ENCODE measurements around the gene ZG16. TPM values are rescaled to one million over a fixed set of nuclear protein-coding genes. Genes with fewer than 3 reads are reported as not detected.
"Not testable (repeated sequence)": the region's sequence is repeated elsewhere in the genome, so short reads cannot be mapped to it uniquely, and the experiment has no call there.

The ZG16 gene
- total RNA-seq, 2 experiments from 2014 or later, result not detected

DNA sequence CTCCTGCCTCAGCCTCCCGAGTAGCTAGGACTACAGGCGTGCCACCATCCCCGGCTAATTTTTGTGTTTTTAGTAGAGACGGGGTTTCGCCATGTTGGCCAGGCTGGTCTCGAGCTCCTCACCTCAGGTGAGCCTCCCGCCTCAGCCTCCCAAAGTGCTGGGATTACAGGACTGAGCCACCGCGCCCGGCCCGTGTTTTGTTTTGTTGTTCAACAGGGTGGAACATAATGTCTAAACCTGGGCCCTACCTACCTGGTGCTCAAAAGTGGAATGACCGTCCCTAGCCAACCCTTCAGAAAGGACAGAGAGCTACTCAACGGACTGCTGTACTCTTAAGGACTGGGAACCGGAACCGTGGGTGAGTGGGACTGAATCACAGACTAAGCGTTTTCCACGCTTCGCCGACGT lies 11.7 kb downstream of the ZG16 start:
- ChIA-PET POLR2A (interaction anchor here (0.8 to 2.7 kb wide), 19 partner anchors 10 to 567 kb away, joined by 3 to 29 read pairs (median 4); partner anchors contain the start of genes C16orf54, HIRIP3, KCTD13 and MAZ), CTCF (interaction anchor here (0.7 to 3.1 kb wide), 22 partner anchors 9 to 242 kb away, joined by 3 to 42 read pairs (median 6); partner anchors contain the start of genes C16orf54, MAZ, PAGR1 and TAOK2)
- peak overlapping the region; percentile 97 for H3K27ac Mint-ChIP-seq
- H3K27me3 Mint-ChIP-seq, result no peaks in the 10 kb centered on the region
- H3K4me1 Mint-ChIP-seq (ENCODE audit: low read depth), result peaks cover 44% of the 10 kb centered on the region
- no peak for DNase-seq
- no peaks in the 10 kb centered on the region for H3K9me3 Mint-ChIP-seq
- peak overlapping the region; percentile 100 for H3K4me3 Mint-ChIP-seq
- intact Hi-C loops (cut with micrococcal nuclease), result loop anchor here (2.0 kb wide), 3 partner anchors 45 to 89 kb away; partner anchors contain the start of gene C16orf54
- peaks cover 31% of the 10 kb centered on the region for H3K36me3 Mint-ChIP-seq

DNA sequence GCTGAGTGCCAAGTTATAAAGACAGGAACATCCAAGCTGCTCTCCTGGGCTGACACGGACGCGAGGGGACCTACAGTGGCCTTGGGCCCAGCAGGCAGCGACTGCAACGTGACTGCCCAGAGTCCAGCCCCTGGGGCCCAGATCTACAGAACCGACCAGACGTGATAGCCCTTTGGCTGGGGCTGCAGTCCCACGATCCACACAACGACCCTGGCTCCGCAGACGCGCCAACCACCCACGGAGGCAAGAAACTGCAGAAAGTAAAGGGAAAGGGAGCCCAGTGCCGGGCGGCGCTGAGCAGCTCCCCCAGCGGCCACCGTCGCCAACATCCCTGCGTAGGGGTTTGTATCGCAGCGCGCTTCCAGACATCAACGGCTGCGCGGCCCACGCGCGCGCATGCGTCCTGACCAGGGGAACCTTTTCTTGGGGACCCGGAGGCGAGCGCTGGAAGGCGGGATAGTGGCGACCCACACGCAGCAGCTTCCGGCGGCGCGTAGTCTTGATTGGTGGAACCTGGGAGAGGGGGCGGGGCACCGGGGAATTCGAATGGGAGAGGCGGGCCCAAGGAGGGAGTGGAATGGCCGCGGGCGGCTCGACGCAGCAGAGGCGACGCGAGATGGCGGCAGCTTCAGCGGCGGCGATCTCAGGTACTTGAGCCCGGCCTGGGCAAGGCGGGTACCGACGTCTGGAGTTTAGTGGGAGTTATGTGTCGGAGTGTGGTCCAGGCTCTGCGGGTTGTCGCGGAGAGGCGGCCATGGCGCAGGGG lies 12.3 kb downstream of the ZG16 start, which contains the start of gene KIF22:
Gene KIF22, plus strand, starts transcription at position 569 of the 766 bp plus-strand sequence. Its CDS starts 9 bp downstream, at position 578.
- intact Hi-C loops (cut with micrococcal nuclease), result loop anchor here (2.0 kb wide), 3 partner anchors 46 to 90 kb away; partner anchors contain the start of gene C16orf54
- POLR2A ChIA-PET, result interaction anchor here (0.6 to 2.7 kb wide), 22 partner anchors 10 to 567 kb away, joined by 3 to 29 read pairs (median 4); partner anchors contain the start of genes C16orf54, HIRIP3, KCTD13 and MAZ
- Mint-ChIP-seq H3K27ac (peak within 1 kb of the TSS; percentile 97), H3K27me3 (no peaks in the 10 kb centered on the region), H3K9me3 (no peaks in the 10 kb centered on the region), H3K4me1 (ENCODE audit: low read depth) (peaks cover 38% of the 10 kb centered on the region), H3K36me3 (peaks cover 34% of the 10 kb centered on the region), H3K4me3 (peak within 1 kb of the TSS; percentile 100)
- CTCF ChIA-PET, result interaction anchor here (0.7 to 3.1 kb wide), 24 partner anchors 8 to 242 kb away, joined by 3 to 42 read pairs (median 4); partner anchors contain the start of genes C16orf54, MAZ, PAGR1 and TAOK2
- DNase-seq, result peak; percentile 100

DNA sequence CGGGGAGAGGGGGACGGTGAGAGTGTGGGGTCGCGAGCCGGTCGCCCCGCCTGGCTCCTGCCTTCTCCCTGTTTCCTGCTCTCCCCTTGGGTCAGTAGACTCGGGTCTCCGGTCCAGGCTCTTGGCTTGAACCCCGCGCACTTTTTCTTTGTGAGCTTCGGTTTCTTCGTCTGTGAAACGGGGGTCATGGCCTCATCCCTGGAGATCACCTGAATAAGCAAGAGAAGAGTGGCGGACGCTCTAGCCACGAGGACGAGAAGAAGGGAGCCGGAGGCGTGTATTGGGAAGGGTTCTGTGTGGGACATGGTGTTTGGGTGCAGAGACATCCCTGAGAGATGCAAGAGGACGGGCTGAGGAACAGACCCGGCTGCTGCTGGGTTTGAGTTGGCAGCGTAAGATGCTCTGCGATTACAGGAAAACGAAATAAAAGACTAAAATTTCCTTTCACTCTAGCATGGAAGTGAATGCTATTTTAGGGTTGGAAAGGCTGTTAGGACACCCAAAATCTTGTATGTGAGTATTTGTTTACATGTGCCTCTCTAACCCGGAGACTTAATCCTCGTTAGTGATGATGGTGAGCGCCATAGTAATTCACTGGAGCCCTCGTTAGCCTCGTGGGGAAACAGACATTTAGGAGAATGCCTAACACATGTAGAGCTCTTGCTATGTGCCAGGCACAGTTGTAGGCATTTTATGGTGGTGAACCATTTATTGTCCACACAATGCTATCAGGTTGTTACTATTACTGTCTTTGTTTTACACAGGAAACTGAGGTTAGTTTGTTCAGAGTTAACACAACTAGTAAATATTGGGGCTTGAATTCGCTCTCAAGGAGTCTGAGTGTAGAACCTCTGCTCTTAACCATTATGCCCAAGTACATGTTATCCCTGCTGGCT lies 13.1 kb downstream of the ZG16 start:
- Mint-ChIP-seq H3K4me3 (peak overlapping the region; percentile 100), H3K9me3 (no peaks in the 10 kb centered on the region), H3K27ac (peak overlapping the region; percentile 97), H3K27me3 (no peaks in the 10 kb centered on the region), H3K4me1 (ENCODE audit: low read depth) (peaks cover 35% of the 10 kb centered on the region), H3K36me3 (peaks cover 37% of the 10 kb centered on the region)
- intact Hi-C loops (cut with micrococcal nuclease), result loop anchor here (1.0 to 2.0 kb wide), 4 partner anchors 14 to 90 kb away; partner anchors contain the start of gene C16orf54
- POLR2A ChIA-PET, result interaction anchor here (0.6 to 2.7 kb wide), 18 partner anchors 11 to 204 kb away, joined by 3 to 29 read pairs (median 4); partner anchors contain the start of genes C16orf54, HIRIP3, KCTD13 and MAZ
- no peak for DNase-seq
- CTCF ChIA-PET, result interaction anchor here (1.0 to 3.1 kb wide), 22 partner anchors 7 to 241 kb away, joined by 3 to 42 read pairs (median 6); partner anchors contain the start of genes C16orf54 and PAGR1

DNA sequence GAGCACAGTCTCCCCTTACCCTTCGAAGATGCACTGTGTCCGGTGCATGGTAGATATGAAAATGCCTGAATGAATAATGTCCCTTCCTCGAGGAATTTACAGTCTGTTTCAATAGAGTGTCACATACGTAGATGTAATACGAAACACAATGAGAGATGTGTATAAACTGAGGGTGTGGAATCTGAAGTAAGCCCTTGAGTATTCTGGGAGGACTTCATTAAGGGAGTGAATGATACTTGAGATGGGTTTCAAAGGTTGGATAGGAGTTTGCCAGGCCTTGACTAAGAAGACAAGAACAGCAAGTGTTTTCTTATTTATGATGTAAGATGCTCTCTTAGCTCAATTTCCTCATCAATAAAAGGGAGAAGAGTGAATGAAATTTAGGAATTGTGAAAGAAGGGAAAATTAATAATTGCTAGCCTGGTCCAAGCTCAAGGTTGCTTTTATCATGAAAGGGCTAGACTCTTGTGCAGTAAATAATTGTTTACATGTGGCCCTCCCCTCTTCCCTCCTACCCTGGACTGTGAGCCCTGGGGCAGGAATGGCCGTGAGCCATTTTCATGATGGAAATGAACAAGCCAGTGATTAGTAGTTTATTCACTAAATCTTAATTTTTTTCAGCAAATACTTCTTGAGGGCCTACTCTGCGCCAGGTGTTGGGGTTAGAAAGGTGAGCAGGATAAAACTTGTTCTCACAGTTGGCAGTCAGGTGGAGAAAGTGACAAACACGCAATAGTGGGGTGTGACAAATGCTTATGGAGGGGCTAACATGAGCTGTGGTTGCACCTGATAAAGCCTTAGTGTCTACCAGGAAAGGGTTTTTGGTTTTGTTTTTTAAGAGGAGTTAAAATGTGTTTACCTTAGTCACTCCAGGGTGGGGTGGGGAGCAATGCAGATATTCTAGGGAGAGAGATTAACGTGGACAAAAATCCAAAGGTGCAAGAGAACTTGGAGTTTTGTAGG lies 14.1 kb downstream of the ZG16 start:
- ChIA-PET CTCF (interaction anchor here (1.1 to 2.7 kb wide), 5 partner anchors 24 to 240 kb away, joined by 3 to 16 read pairs (median 7); partner anchors contain the start of gene PAGR1), POLR2A (interaction anchor here (1.5 to 2.7 kb wide), 2 partner anchors 11 to 24 kb away, joined by 6 to 11 read pairs; partner anchors contain the start of gene PAGR1)
- Mint-ChIP-seq H3K36me3 (peaks cover 42% of the 10 kb centered on the region), H3K4me3 (peak overlapping the region; percentile 100), H3K9me3 (no peaks in the 10 kb centered on the region), H3K27me3 (no peaks in the 10 kb centered on the region), H3K4me1 (ENCODE audit: low read depth) (peaks cover 35% of the 10 kb centered on the region), H3K27ac (peak overlapping the region; percentile 97)
- intact Hi-C loops (cut with micrococcal nuclease), result loop anchor here (1.0 to 2.0 kb wide), 4 partner anchors 13 to 91 kb away; partner anchors contain the start of gene C16orf54
- no peak for DNase-seq

DNA sequence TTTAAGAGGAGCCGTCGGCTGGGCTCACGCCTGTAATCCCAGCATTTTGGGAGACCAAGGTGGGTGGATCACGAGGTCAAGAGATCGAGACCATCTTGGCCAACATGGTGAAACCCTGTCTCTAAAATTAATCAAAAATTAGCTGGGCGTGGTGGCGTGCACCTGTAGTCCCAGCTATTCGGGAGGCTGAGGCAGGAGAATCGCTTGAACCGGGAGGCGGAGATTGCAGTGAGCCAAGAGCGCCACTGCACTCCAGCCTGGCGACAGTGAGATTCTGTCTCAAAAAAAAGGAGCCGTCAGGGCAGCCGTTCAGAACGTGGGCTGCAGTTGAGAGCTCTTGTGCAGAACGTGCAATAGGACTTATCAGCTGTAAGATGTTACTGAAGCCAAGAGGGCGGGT lies 15.1 kb downstream of the ZG16 start:
- ChIA-PET CTCF (interaction anchor here (1.5 to 2.0 kb wide), 3 partner anchors 8 to 93 kb away, joined by 5 to 7 read pairs (median 6); no protein-coding TSS in a partner anchor), POLR2A (interaction anchor here (1.5 kb wide), 1 partner anchor 10 kb away, joined by 6 read pairs; no protein-coding TSS in a partner anchor)
- Mint-ChIP-seq H3K36me3 (peaks cover 51% of the 10 kb centered on the region), H3K4me1 (ENCODE audit: low read depth) (peaks cover 31% of the 10 kb centered on the region)
- intact Hi-C loops (cut with micrococcal nuclease); H3K27me3 Mint-ChIP-seq; H3K9me3 Mint-ChIP-seq; DNase-seq; H3K27ac Mint-ChIP-seq; H3K4me3 Mint-ChIP-seq: not testable (repeated sequence)

DNA sequence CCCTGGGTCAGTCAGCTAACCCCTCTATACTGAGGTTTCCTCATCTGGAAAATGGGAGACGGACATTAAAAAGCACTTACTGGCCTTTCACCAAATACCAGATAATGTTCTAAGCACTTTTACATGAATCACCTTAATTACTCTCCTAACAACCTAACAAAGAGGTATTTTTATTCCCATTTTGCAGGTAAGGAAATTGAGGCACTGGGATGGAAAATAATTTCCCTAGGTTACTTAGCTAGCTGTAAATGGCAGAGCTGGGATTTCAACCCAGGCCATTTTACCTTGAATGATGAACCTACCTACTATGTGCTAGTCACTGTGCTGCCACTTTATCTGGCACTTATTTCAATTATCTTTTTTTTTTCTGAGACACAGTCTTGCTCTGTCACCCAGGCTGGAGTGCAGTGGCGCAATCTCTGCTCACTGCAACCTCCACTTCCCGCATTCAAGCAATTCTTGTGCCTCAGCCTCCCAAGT lies 16.2 kb downstream of the ZG16 start:
- ChIA-PET CTCF (interaction anchor here (1.1 to 2.0 kb wide), 4 partner anchors 9 to 238 kb away, joined by 3 to 6 read pairs (median 4); no protein-coding TSS in a partner anchor), POLR2A (interaction anchor here (1.3 kb wide), 1 partner anchor 10 kb away, joined by 5 read pairs; no protein-coding TSS in a partner anchor)
- peaks cover 28% of the 10 kb centered on the region for H3K4me1 Mint-ChIP-seq (ENCODE audit: low read depth)
- H3K9me3 Mint-ChIP-seq, result no peaks in the 10 kb centered on the region
- H3K27me3 Mint-ChIP-seq, result no peaks in the 10 kb centered on the region
- no peak for DNase-seq
- no peak overlapping the region for H3K27ac Mint-ChIP-seq
- no peak overlapping the region for H3K4me3 Mint-ChIP-seq
- peaks cover 60% of the 10 kb centered on the region for H3K36me3 Mint-ChIP-seq
- intact Hi-C loops (cut with micrococcal nuclease), result no loop called here

DNA sequence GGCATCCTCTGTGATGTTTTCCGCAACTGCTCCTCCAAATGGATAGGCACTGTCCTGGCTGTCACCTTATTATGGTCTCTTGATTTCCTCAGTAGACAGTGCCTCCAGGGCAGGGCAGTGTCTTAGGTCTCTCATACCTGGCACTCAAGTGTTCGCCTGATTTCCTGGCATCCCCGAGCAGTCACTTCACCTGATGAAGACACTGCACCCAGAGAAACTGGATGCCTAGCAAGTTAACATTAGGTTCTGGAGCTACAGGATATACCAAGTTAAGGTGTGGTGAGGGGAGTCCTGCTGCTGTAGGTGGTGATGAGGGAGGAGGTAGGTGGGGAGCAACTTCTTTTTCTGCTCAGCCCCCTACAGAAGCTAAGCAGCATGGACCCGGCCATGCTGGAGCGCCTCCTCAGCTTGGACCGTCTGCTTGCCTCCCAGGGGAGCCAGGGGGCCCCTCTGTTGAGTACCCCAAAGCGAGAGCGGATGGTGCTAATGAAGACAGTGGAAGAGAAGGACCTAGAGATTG lies 24.4 kb downstream of the ZG16 start:
- Mint-ChIP-seq H3K27ac (no peak overlapping the region), H3K36me3 (peaks cover 62% of the 10 kb centered on the region), H3K4me1 (ENCODE audit: low read depth) (peaks cover 16% of the 10 kb centered on the region), H3K27me3 (no peaks in the 10 kb centered on the region), H3K9me3 (no peaks in the 10 kb centered on the region), H3K4me3 (no peak overlapping the region)
- intact Hi-C loops (cut with micrococcal nuclease), result no loop called here
- no peak for DNase-seq
- ChIA-PET POLR2A (interaction anchor here (0.7 to 3.5 kb wide), 3 partner anchors 9 to 263 kb away, joined by 3 to 29 read pairs (median 6); partner anchors contain the start of genes ALDOA and KIF22), CTCF (interaction anchor here (0.6 to 4.8 kb wide), 7 partner anchors 13 to 230 kb away, joined by 3 to 32 read pairs (median 3); partner anchors contain the start of gene KIF22)

DNA sequence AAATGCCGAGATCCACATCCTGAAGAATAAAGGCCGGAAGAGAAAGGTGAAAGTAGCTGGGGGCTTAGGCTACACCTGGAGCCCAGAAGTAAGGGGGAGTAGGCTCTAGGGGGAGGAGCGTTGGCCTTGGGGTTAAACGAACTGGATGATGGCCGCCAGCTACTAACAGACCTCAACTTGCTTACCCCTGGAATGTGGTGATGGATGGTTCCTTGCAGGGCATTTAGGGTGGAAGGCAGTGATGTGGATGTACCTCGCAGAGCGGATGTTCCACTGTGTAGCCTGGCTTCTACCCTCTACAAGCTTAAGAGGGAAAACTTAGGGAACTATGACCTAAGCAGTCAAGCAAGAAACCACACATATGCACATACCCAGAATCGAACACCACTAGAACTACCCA lies 26.0 kb downstream of the ZG16 start:
- Mint-ChIP-seq H3K9me3 (no peaks in the 10 kb centered on the region), H3K4me3 (peak overlapping the region; percentile 92), H3K27ac (peak overlapping the region; percentile 97), H3K4me1 (ENCODE audit: low read depth) (peaks cover 27% of the 10 kb centered on the region), H3K27me3 (no peaks in the 10 kb centered on the region), H3K36me3 (peaks cover 62% of the 10 kb centered on the region)
- POLR2A ChIA-PET, result interaction anchor here (0.6 to 3.5 kb wide), 7 partner anchors 9 to 192 kb away, joined by 3 to 29 read pairs (median 5); partner anchors contain the start of genes INO80E, KCTD13, KIF22 and MVP
- CTCF ChIA-PET, result interaction anchor here (0.6 to 4.8 kb wide), 12 partner anchors 8 to 229 kb away, joined by 3 to 32 read pairs (median 5); partner anchors contain the start of genes KIF22 and PAGR1
- DNase-seq, result no peak
- intact Hi-C loops (cut with micrococcal nuclease), result loop anchor here (2.0 kb wide), 3 partner anchors 57 to 847 kb away; partner anchors contain the start of genes CDIPT and PRR14

DNA sequence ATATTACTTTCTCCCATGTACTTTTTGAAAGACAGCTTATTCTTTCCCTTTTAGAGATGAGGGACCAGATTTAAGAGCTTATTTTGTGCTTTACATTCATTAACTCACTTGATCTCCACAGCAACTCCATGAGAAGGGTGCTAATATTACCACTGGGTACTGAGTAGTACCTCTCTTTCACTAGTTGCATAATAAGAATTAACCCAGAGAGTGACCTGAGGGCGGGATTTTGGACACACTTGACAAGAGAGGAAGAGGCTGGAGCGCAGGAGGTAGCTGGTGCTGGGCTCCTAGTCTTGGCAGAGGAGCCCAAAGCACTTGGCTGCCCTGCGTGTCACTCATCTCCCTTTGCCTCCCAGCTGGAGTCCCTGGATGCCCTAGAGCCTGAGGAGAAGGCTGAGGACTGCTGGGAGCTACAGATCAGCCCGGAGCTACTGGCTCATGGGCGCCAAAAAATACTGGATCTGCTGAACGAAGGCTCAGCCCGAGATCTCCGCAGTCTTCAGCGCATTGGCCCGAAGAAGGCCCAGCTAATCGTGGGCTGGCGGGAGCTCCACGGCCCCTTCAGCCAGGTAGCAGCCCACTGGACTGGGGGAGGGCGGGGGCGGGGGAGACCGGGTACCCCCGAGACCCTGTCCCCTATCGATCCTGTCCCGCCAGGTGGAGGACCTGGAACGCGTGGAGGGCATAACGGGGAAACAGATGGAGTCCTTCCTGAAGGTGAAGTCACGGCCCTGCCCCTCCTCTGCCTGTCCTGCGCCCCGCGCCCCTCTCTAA lies 26.6 kb downstream of the ZG16 start:
- intact Hi-C loops (cut with micrococcal nuclease), result loop anchor here (1.0 to 5.0 kb wide), 8 partner anchors 12 to 893 kb away; partner anchors contain the start of genes ALDOA, CDIPT, HIRIP3 and INO80E
- ChIA-PET CTCF (interaction anchor here (0.6 to 4.8 kb wide), 11 partner anchors 9 to 228 kb away, joined by 3 to 32 read pairs (median 6); partner anchors contain the start of genes KIF22 and PAGR1), POLR2A (interaction anchor here (0.9 to 3.5 kb wide), 6 partner anchors 9 to 122 kb away, joined by 3 to 29 read pairs (median 5); partner anchors contain the start of genes KCTD13, KIF22 and MVP)
- no peaks in the 10 kb centered on the region for H3K27me3 Mint-ChIP-seq
- DNase-seq, result no peak
- peak overlapping the region; percentile 92 for H3K4me3 Mint-ChIP-seq
- peaks cover 30% of the 10 kb centered on the region for H3K4me1 Mint-ChIP-seq (ENCODE audit: low read depth)
- H3K36me3 Mint-ChIP-seq, result peaks cover 60% of the 10 kb centered on the region
- H3K9me3 Mint-ChIP-seq, result no peaks in the 10 kb centered on the region
- H3K27ac Mint-ChIP-seq, result peak overlapping the region; percentile 97
